Spleen (tissue), 11 donors: ENCODE results near the gene LYSMD3. TPM values are rescaled to one million over a fixed set of nuclear protein-coding genes. Genes with fewer than 3 reads are reported as not detected.

Experiments used
- DNase-seq: peaks from one replicate; pipeline ENCODE4 v3.0.0-alpha.2; 2020
- H3K27ac ChIP-seq, 8 donors: fragments of 200-600 bp; sonication (generic) in 7 of 8; 1 replicate in 4 of 8; 2 replicates in 4 of 8; pipeline versions ENCODE4 v1.5.0 to v1.8.0; 2016 to 2021; ENCODE audit warnings: inconsistent platforms in 4 of 8, mild to moderate bottlenecking in 4 of 8, moderate library complexity in 1 of 8
- H3K27me3 ChIP-seq, 7 donors: fragments of 200-600 bp; sonication (generic) in 6 of 7; replicated peaks in 1 of 7; 1 replicate in 4 of 7; 2 replicates in 3 of 7; pipeline versions ENCODE4 v1.5.0 to v1.8.0; 2016 to 2021; ENCODE audit warnings: inconsistent platforms in 3 of 7, mild to moderate bottlenecking in 1 of 7
- H3K36me3 ChIP-seq, 6 donors: fragments of 200-600 bp; sonication (generic) in 5 of 6; 1 replicate in 4 of 6; 2 replicates in 2 of 6; pipeline versions ENCODE4 v1.5.0 to v1.8.0; 2016 to 2021; ENCODE audit warnings: inconsistent platforms in 2 of 6
- H3K4me1 ChIP-seq, 6 donors: fragments of 200-600 bp; sonication (generic) in 5 of 6; 1 replicate in 3 of 6; 2 replicates in 3 of 6; pipeline versions ENCODE4 v1.5.0 to v1.8.0; 2016 to 2021; ENCODE audit warnings: inconsistent platforms in 3 of 6
- H3K4me3 ChIP-seq, 8 donors: fragments of 200-600 bp; sonication (generic) in 7 of 8; 1 replicate in 4 of 8; 2 replicates in 4 of 8; pipeline versions ENCODE4 v1.5.0 to v1.8.0; 2016 to 2021; ENCODE audit warnings: inconsistent platforms in 4 of 8, mild to moderate bottlenecking in 4 of 8, moderate library complexity in 2 of 8
- H3K9me3 ChIP-seq, 8 donors: fragments of 200-600 bp; sonication (generic) in 7 of 8; 1 replicate in 4 of 8; 2 replicates in 4 of 8; pipeline versions ENCODE4 v1.5.0 to v1.8.0; 2016 to 2021; ENCODE audit warnings: inconsistent platforms in 4 of 8
- POLR2A ChIP-seq, 3 donors: fragments of 450-650 bp; IDR thresholded peaks; one replicate each; pipeline ENCODE4 v1.5.1; 2017; ENCODE audit warnings: antibody characterized with exemption in 3 of 3, mild to moderate bottlenecking in 1 of 3
- POLR2AphosphoS5 ChIP-seq, 3 donors: sonication (generic); formaldehyde crosslinking; IDR thresholded peaks; one replicate each; pipeline ENCODE4 v1.5.1; 2017; ENCODE audit warnings: antibody characterized with exemption in 3 of 3
- WGBS, 5 donors: extraction: QIAGEN DNeasy Blood & Tissue Kit in 3 of 5; methylation state at CpG; one replicate each; pipeline versions ENCODE4 v1.1.5 to v1.1.7; 2013 to 2018; 5-methylcytosine and 5-hydroxymethylcytosine counted together
- intact Hi-C: fragments of 100-400 bp; cut with DNase I; formaldehyde crosslinking; loops from one replicate; pipeline ENCODE4 v1.15.0; 2023; ENCODE audit warnings: low total_unique reads
- polyA plus RNA-seq, 3 donors: library from polyadenylated mRNA; stranded (reverse); fragments of 200-250 nt; gene quantifications; one replicate each; pipeline ENCODE4 v1.2.1, GENCODE V29; 2013
- total RNA-seq, 7 donors: library from RNA; depleted of rRNA in 3 of 7; stranded (reverse); fragments of >200 nt in 3 of 7; fragmentation: NEBNext Ultra II Directional in 4 of 7; extraction: Animal tissue kit (Norgen Biotek cat#: 25700) in 4 of 7; gene quantifications; one replicate each; pipeline versions ENCODE4 v1.1.0 to v1.2.1, GENCODE V29; 2016 to 2021
- TF ChIP-seq, protein P1 (sequence below), 11 experiments: fragments of 200-600 bp in 7 of 11; fragments of 450-650 bp in 4 of 11; sonication (generic) in 4 of 11; IDR thresholded peaks in 8 of 11; conservative IDR thresholded peaks in 3 of 11; 1 replicate in 7 of 11; 2 replicates in 4 of 11; pipeline versions ENCODE4 v1.4.0 to v1.8.0; 2016 to 2021; ENCODE audit warnings: antibody characterized with exemption in 11 of 11, inconsistent platforms in 4 of 11, mild to moderate bottlenecking in 1 of 11
- donor health status: healthy with polysubstance abuse.
- donor health status: DM: no; HTN: no; CAD: no; lungs with moderate emphysema.
- donor health status: DM: no; HTN: no; CAD: no.
- donor health status: Bipolar disorder and iron deficiency.
- donor health status: healthy.
- donor health status: DM: no; HTN: no; CAD: no.
- donor health status: DM: yes; HTN: yes; CAD: no.

The LYSMD3 gene
- total and polyA plus RNA-seq, 10 donors, result 5.1 to 27.4 (median 19.5) TPM

GRCh38 chr5:90473396-90474234 is 55.8 kb downstream of the LYSMD3 start:
- 0 to 1% (median 1%) methylated on average over 34 to 56 of the region's 56 CpGs for WGBS, 5 donors
- peak; percentile 92 for DNase-seq
- TF ChIP-seq, protein P1, sequence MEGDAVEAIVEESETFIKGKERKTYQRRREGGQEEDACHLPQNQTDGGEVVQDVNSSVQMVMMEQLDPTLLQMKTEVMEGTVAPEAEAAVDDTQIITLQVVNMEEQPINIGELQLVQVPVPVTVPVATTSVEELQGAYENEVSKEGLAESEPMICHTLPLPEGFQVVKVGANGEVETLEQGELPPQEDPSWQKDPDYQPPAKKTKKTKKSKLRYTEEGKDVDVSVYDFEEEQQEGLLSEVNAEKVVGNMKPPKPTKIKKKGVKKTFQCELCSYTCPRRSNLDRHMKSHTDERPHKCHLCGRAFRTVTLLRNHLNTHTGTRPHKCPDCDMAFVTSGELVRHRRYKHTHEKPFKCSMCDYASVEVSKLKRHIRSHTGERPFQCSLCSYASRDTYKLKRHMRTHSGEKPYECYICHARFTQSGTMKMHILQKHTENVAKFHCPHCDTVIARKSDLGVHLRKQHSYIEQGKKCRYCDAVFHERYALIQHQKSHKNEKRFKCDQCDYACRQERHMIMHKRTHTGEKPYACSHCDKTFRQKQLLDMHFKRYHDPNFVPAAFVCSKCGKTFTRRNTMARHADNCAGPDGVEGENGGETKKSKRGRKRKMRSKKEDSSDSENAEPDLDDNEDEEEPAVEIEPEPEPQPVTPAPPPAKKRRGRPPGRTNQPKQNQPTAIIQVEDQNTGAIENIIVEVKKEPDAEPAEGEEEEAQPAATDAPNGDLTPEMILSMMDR (IDR thresholded peaks at IDR 0.05 in 8 of 11, conservative IDR thresholded peaks at IDR 0.05 in 3 of 11), result no peak
- TF ChIP-seq POLR2AphosphoS5 (IDR thresholded peaks at IDR 0.05), result no peak
- TF ChIP-seq POLR2A (IDR thresholded peaks at IDR 0.05), result no peak
- Histone ChIP-seq H3K36me3 (no peaks in the 10 kb centered on the region), H3K4me1 (peaks cover 7 to 41% (median 25%) of the 10 kb centered on the region in 6 donors), H3K4me3 (peak overlapping the region; percentile 79 to 98 (median 94)), H3K27ac (peak overlapping the region; percentile 76 to 88 (median 86)), H3K27me3 (no peaks in the 10 kb centered on the region), H3K9me3 (peaks cover 0 to 9% (median 0%) of the 10 kb centered on the region in 8 donors)
- intact Hi-C loops, result no loop called here

DNA sequence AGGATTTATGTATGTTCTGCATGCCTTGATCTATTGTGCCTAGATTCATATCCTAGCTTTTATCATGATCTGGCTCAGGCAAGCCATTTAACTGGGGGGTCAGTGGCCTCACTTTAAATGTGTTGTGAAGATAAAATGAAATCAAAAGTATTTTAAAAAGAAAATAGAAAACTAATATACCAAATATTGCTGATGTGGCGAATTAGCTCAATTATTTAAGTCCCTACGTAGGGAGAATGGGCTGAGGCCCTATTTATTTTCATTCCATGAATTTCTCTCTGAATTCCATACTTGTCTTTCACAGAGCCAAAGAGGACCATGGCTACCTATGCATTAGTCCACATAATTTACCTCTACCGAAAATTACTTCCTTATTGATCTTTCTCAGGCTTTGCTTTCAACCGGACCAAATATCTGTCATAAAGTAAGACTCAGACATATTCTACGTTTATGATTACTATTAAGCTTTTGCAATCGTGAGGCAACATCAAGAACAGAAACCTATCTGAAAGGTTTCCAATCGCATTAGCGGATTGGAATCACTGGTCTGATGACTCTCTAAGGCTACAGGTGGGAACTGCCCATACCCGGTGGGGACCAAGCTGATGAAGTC is 56.5 kb downstream of the LYSMD3 start:
- Histone ChIP-seq H3K9me3 (peaks cover 0 to 11% (median 0%) of the 10 kb centered on the region in 8 donors), H3K27me3 (no peaks in the 10 kb centered on the region), H3K4me3 (peak overlapping the region; percentile 10 to 98 (median 92)), H3K36me3 (no peaks in the 10 kb centered on the region), H3K27ac (no peak overlapping the region), H3K4me1 (peaks cover 7 to 41% (median 25%) of the 10 kb centered on the region in 6 donors)
- no peak for DNase-seq
- WGBS, 5 donors, result 40 to 52% (median 47%) methylated on average over 9 of the region's 9 CpGs
- TF ChIP-seq, protein P1 (IDR thresholded peaks at IDR 0.05 in 8 of 11, conservative IDR thresholded peaks at IDR 0.05 in 3 of 11), result no peak
- TF ChIP-seq POLR2A (IDR thresholded peaks at IDR 0.05), result no peak
- TF ChIP-seq POLR2AphosphoS5 (IDR thresholded peaks at IDR 0.05), result no peak
- intact Hi-C loops, result no loop called here

Other genes with a start within 250 kb of the LYSMD3 start
- 10 to 100 TPM in 6 of 7 donors, 1 to 10 TPM in 1; 7.8 to 20.2 (median 16.2) TPM for gene CETN3, start 119.8 kb downstream of the LYSMD3 start, total RNA-seq
- 10 to 100 TPM; 18.2 to 28.2 (median 22.0) TPM for gene CETN3, start 119.8 kb downstream of the LYSMD3 start, polyA plus RNA-seq
- gene MBLAC2, start 54.8 kb downstream of the LYSMD3 start, total RNA-seq, result 10 to 100 TPM in 1 of 7 donors, 1 to 10 TPM in 6; 4.8 to 11.8 (median 7.8) TPM
- 1 to 10 TPM; 2.2 to 3.4 (median 3.4) TPM for gene MBLAC2, start 54.8 kb downstream of the LYSMD3 start, polyA plus RNA-seq
- gene POLR3G, start 54.7 kb downstream of the LYSMD3 start, total RNA-seq, result 1 to 10 TPM; 1.4 to 4.3 (median 2.5) TPM
- gene POLR3G, start 54.7 kb downstream of the LYSMD3 start, polyA plus RNA-seq, result 1 to 10 TPM in 2 of 3 donors, under 1 TPM in 1; 0.93 to 2.3 (median 1.5) TPM
- gene ADGRV1, start 29.2 kb upstream of the LYSMD3 start, total RNA-seq, result under 1 TPM in 5 of 7 donors, not detected in 2; 0.20 to 0.69 (median 0.44) TPM
- gene ADGRV1, start 29.2 kb upstream of the LYSMD3 start, polyA plus RNA-seq, result under 1 TPM in 2 of 3 donors, not detected in 1; 0.08 to 0.09 TPM